IgD-negative memory B cell (primary cell): ENCODE data around the gene RBSN. TPM values are rescaled to one million over a fixed set of nuclear protein-coding genes. Genes with fewer than 3 reads are reported as not detected.
A peak's percentile ranks its signal among the peaks of the same experiment; 100 is the strongest.
"Not testable (repeated sequence)": the region's sequence is repeated elsewhere in the genome, so short reads cannot be mapped to it uniquely, and the experiment has no call there.

Experiments
- H3K27ac Mint-ChIP-seq, 3 donors: one replicate each; pipeline ENCODE4 v1.8.0; 2020 to 2022; ENCODE audit warnings: mild to moderate bottlenecking in 3 of 3, mixed read lengths in 3 of 3, moderate library complexity in 1 of 3
- H3K27me3 Mint-ChIP-seq: one replicate; pipeline ENCODE4 v1.8.0; 2021; ENCODE audit warnings: mixed read lengths
- H3K36me3 Mint-ChIP-seq: one replicate; pipeline ENCODE4 v1.8.0; 2020; ENCODE audit warnings: mild to moderate bottlenecking, mixed read lengths
- H3K4me1 Mint-ChIP-seq, 3 donors: one replicate each; pipeline ENCODE4 v1.8.0; 2020 to 2022; ENCODE audit warnings: mixed read lengths in 3 of 3, mild to moderate bottlenecking in 1 of 3
- H3K4me3 Mint-ChIP-seq, 4 donors: one replicate each; pipeline ENCODE4 v1.8.0; 2020 to 2022; ENCODE audit warnings: mild to moderate bottlenecking in 4 of 4, mixed read lengths in 4 of 4, moderate library complexity in 3 of 4
- H3K9me3 Mint-ChIP-seq, 3 donors: one replicate each; pipeline ENCODE4 v1.8.0; 2020 to 2021; ENCODE audit warnings: mixed read lengths in 3 of 3, mild to moderate bottlenecking in 1 of 3
- polyA plus RNA-seq: library from polyadenylated mRNA; unstranded; fragments of 300-500 nt; fragmentation: Illumina TruSeq; gene quantifications from one replicate; pipeline ENCODE4 v1.2.3, GENCODE V29; 2021

Gene RBSN
- polyA plus RNA-seq, result 18.2 TPM

GRCh38 chr3:15098503-15099363 lies at the start of gene RBSN:
Gene RBSN, minus strand, starts transcription at chr3:15099148. Its CDS starts 3,028 bp downstream, at chr3:15096120.
- Mint-ChIP-seq H3K4me1 (peaks cover 9 to 23% (median 19%) of the 10 kb centered on the region in 3 donors), H3K9me3 (no peaks in the 10 kb centered on the region), H3K27ac (peak within 1 kb of the TSS; percentile 66 to 97 (median 76))

GRCh38 chr3:15148614-15149013 lies 49.7 kb upstream of the RBSN start:
- H3K27ac Mint-ChIP-seq, result no peak overlapping the region
- peaks cover 11% of the 10 kb centered on the region for H3K27me3 Mint-ChIP-seq
- no peaks in the 10 kb centered on the region for H3K9me3 Mint-ChIP-seq
- no peaks in the 10 kb centered on the region for H3K4me1 Mint-ChIP-seq
- no peaks in the 10 kb centered on the region for H3K36me3 Mint-ChIP-seq
- H3K4me3 Mint-ChIP-seq, result no peak overlapping the region

More at GRCh38 chr3:15098503-15099363, at the start of gene RBSN:
- H3K27me3 Mint-ChIP-seq, result peaks cover 2% of the 10 kb centered on the region
- no peaks in the 10 kb centered on the region for H3K36me3 Mint-ChIP-seq
- H3K4me3 Mint-ChIP-seq, result peak within 1 kb of the TSS; percentile 84 to 100 (median 96)

- H3K4me3 Mint-ChIP-seq, H3K4me1 Mint-ChIP-seq, H3K36me3 Mint-ChIP-seq, H3K27me3 Mint-ChIP-seq, H3K27ac Mint-ChIP-seq, H3K9me3 Mint-ChIP-seq: not testable (repeated sequence)
Measured at GRCh38 chr3:15136885-15137284, 37.9 kb upstream of the RBSN start.

GRCh38 chr3:15134968-15135367 lies 36.0 kb upstream of the RBSN start:
- not testable (repeated sequence) for H3K4me3 Mint-ChIP-seq, H3K4me1 Mint-ChIP-seq, H3K27me3 Mint-ChIP-seq, H3K27ac Mint-ChIP-seq, H3K36me3 Mint-ChIP-seq, H3K9me3 Mint-ChIP-seq

- H3K9me3 Mint-ChIP-seq, H3K4me1 Mint-ChIP-seq, H3K27me3 Mint-ChIP-seq, H3K27ac Mint-ChIP-seq, H3K36me3 Mint-ChIP-seq, H3K4me3 Mint-ChIP-seq: not testable (repeated sequence)
Measured at GRCh38 chr3:15128403-15128802, 29.5 kb upstream of the RBSN start.

- not testable (repeated sequence) for H3K36me3 Mint-ChIP-seq, H3K27ac Mint-ChIP-seq
Measured at GRCh38 chr3:15126975-15127374, 28.0 kb upstream of the RBSN start.

GRCh38 chr3:15122398-15122797 lies 23.4 kb upstream of the RBSN start:
- peaks cover 0 to 2% (median 0%) of the 10 kb centered on the region in 3 donors for H3K9me3 Mint-ChIP-seq
- H3K27me3 Mint-ChIP-seq, result peaks cover 3% of the 10 kb centered on the region
- H3K27ac Mint-ChIP-seq, result peak overlapping the region in 1 of 3 donors; percentile 64
- H3K36me3 Mint-ChIP-seq, result no peaks in the 10 kb centered on the region
- no peak overlapping the region for H3K4me3 Mint-ChIP-seq
- H3K4me1 Mint-ChIP-seq, result peaks cover 2 to 3% (median 2%) of the 10 kb centered on the region in 3 donors

More at GRCh38 chr3:15126975-15127374, 28.0 kb upstream of the RBSN start:
- H3K27me3 Mint-ChIP-seq, H3K4me1 Mint-ChIP-seq, H3K9me3 Mint-ChIP-seq, H3K4me3 Mint-ChIP-seq: not testable (repeated sequence)

- Mint-ChIP-seq H3K27me3 (peaks cover 3% of the 10 kb centered on the region), H3K36me3 (no peaks in the 10 kb centered on the region), H3K27ac (no peak overlapping the region)
Measured at GRCh38 chr3:15121936-15122335, 23.0 kb upstream of the RBSN start.

GRCh38 chr3:15120986-15121385 lies 22.0 kb upstream of the RBSN start:
- Mint-ChIP-seq H3K4me3 (no peak overlapping the region), H3K27me3 (peaks cover 4% of the 10 kb centered on the region), H3K36me3 (no peaks in the 10 kb centered on the region), H3K9me3 (peaks cover 0 to 2% (median 0%) of the 10 kb centered on the region in 3 donors), H3K27ac (peak overlapping the region in 1 of 3 donors; percentile 54), H3K4me1 (peaks cover 2 to 3% (median 2%) of the 10 kb centered on the region in 3 donors)

More at GRCh38 chr3:15121936-15122335, 23.0 kb upstream of the RBSN start:
- Mint-ChIP-seq H3K4me1 (peaks cover 2 to 3% (median 2%) of the 10 kb centered on the region in 3 donors), H3K4me3 (no peak overlapping the region), H3K9me3 (peaks cover 0 to 2% (median 0%) of the 10 kb centered on the region in 3 donors)

- no peak overlapping the region for H3K4me3 Mint-ChIP-seq
- peaks cover 7% of the 10 kb centered on the region for H3K27me3 Mint-ChIP-seq
- no peak overlapping the region for H3K27ac Mint-ChIP-seq
- no peaks in the 10 kb centered on the region for H3K9me3 Mint-ChIP-seq
- no peaks in the 10 kb centered on the region for H3K4me1 Mint-ChIP-seq
- H3K36me3 Mint-ChIP-seq, result peaks cover 2% of the 10 kb centered on the region
Measured at GRCh38 chr3:15117011-15117410, 18.1 kb upstream of the RBSN start.

- Mint-ChIP-seq H3K9me3 (no peaks in the 10 kb centered on the region), H3K27ac (no peak overlapping the region), H3K27me3 (peaks cover 7% of the 10 kb centered on the region), H3K36me3 (peaks cover 2% of the 10 kb centered on the region), H3K4me3 (no peak overlapping the region), H3K4me1 (no peaks in the 10 kb centered on the region)
Measured at GRCh38 chr3:15116032-15116669, 17.2 kb upstream of the RBSN start.

- Mint-ChIP-seq H3K36me3 (peaks cover 2% of the 10 kb centered on the region), H3K27me3 (peaks cover 7% of the 10 kb centered on the region), H3K27ac (no peak overlapping the region), H3K9me3 (no peaks in the 10 kb centered on the region), H3K4me1 (no peaks in the 10 kb centered on the region), H3K4me3 (no peak overlapping the region)
Measured at GRCh38 chr3:15114466-15115358, 15.8 kb upstream of the RBSN start.

- H3K27ac Mint-ChIP-seq, result no peak overlapping the region
- H3K4me1 Mint-ChIP-seq, result peaks cover 0 to 4% (median 0%) of the 10 kb centered on the region in 3 donors
- no peak overlapping the region for H3K4me3 Mint-ChIP-seq
- H3K27me3 Mint-ChIP-seq, result peaks cover 10% of the 10 kb centered on the region
- H3K36me3 Mint-ChIP-seq, result peaks cover 2% of the 10 kb centered on the region
- no peaks in the 10 kb centered on the region for H3K9me3 Mint-ChIP-seq
Measured at GRCh38 chr3:15113884-15114283, 14.9 kb upstream of the RBSN start.

GRCh38 chr3:15113471-15113870 lies 14.5 kb upstream of the RBSN start:
- Mint-ChIP-seq H3K27ac (no peak overlapping the region), H3K27me3 (peaks cover 10% of the 10 kb centered on the region), H3K9me3 (no peaks in the 10 kb centered on the region), H3K4me3 (no peak overlapping the region), H3K4me1 (peaks cover 0 to 5% (median 0%) of the 10 kb centered on the region in 3 donors), H3K36me3 (peaks cover 2% of the 10 kb centered on the region)

GRCh38 chr3:15112011-15112410 lies 13.1 kb upstream of the RBSN start:
- Mint-ChIP-seq H3K27ac (no peak overlapping the region), H3K9me3 (no peaks in the 10 kb centered on the region), H3K4me3 (peak overlapping the region in 1 of 4 donors; percentile 3), H3K4me1 (peaks cover 3 to 5% (median 5%) of the 10 kb centered on the region in 3 donors), H3K27me3 (peaks cover 9% of the 10 kb centered on the region), H3K36me3 (peaks cover 2% of the 10 kb centered on the region)
